GM23338 (cell line): ENCODE results near the gene UBE2A. TPM values are rescaled to one million over a fixed set of nuclear protein-coding genes. Genes with fewer than 3 reads are reported as not detected.
A peak's percentile ranks its signal among the peaks of the same experiment; 100 is the strongest.

Experiments
- ATAC-seq: fragments of 200-7000 bp; cut with Tn5 transposase; 3 replicates; pipeline ENCODE4 v1.9.1; 2020
- DNase-seq: peaks from one replicate; pipeline ENCODE4 v3.0.0-alpha.2; 2015; ENCODE audit warnings: low spot score
- H2AFZ ChIP-seq: fragments of 200-600 bp; sonication (generic); 2 replicates; pipeline ENCODE4 v1.8.0; 2016; ENCODE audit warnings: antibody characterized with exemption, mild to moderate bottlenecking, moderate library complexity
- H3F3A ChIP-seq: fragments of 200-600 bp; sonication (generic); replicated peaks from 2 replicates; pipeline ENCODE4 v1.8.0; 2017; ENCODE audit warnings: antibody characterized with exemption, mixed run types, low read depth
- H3K27ac ChIP-seq: fragments of 200-600 bp; sonication (generic); 2 replicates; pipeline ENCODE4 v1.6.1; 2016; ENCODE audit warnings: low read depth
- H3K27me3 ChIP-seq: fragments of 200-600 bp; sonication (generic); 2 replicates; pipeline ENCODE4 v1.8.0; 2016; ENCODE audit warnings: mild to moderate bottlenecking, mixed run types, moderate library complexity; ENCODE audit not compliant: insufficient read depth
- H3K36me3 ChIP-seq: fragments of 200-600 bp; sonication (generic); 2 replicates; pipeline ENCODE4 v1.8.0; 2016; ENCODE audit warnings: mild to moderate bottlenecking; ENCODE audit not compliant: insufficient read depth
- H3K4me1 ChIP-seq: fragments of 200-600 bp; sonication (generic); 2 replicates; pipeline ENCODE4 v1.8.0; 2016; ENCODE audit warnings: mild to moderate bottlenecking, moderate library complexity; ENCODE audit not compliant: insufficient read depth
- H3K4me2 ChIP-seq: fragments of 200-600 bp; sonication (generic); 2 replicates; pipeline ENCODE4 v1.7.1; 2017; ENCODE audit warnings: mixed run types
- H3K4me3 ChIP-seq: fragments of 200-600 bp; sonication (generic); 2 replicates; pipeline ENCODE4 v1.6.1; 2016; ENCODE audit warnings: mixed run types
- H3K79me2 ChIP-seq: fragments of 200-600 bp; sonication (generic); replicated peaks from 2 replicates; pipeline ENCODE4 v1.8.0; 2017; ENCODE audit warnings: mild to moderate bottlenecking; ENCODE audit not compliant: insufficient read depth
- H3K9me2 ChIP-seq: fragments of 200-600 bp; sonication (generic); 2 replicates; pipeline ENCODE4 v1.8.0; 2017; ENCODE audit not compliant: insufficient read depth
- H4K20me1 ChIP-seq: fragments of 200-600 bp; sonication (generic); replicated peaks from 2 replicates; pipeline ENCODE4 v1.8.0; 2017; ENCODE audit warnings: mild to moderate bottlenecking; ENCODE audit not compliant: insufficient read depth
- H3K27ac Mint-ChIP-seq: 2 replicates; pipeline ENCODE4 v1.8.0; 2020; ENCODE audit warnings: inconsistent platforms, mild to moderate bottlenecking, moderate library complexity, mixed read lengths
- H3K27me3 Mint-ChIP-seq: 3 replicates; pipeline ENCODE4 v1.8.0; 2022; ENCODE audit warnings: low read depth, mild to moderate bottlenecking, moderate library complexity, mixed read lengths, inconsistent platforms; ENCODE audit not compliant: insufficient read depth, poor library complexity
- H3K36me3 Mint-ChIP-seq: 3 replicates; pipeline ENCODE4 v1.8.0; 2021; ENCODE audit warnings: low read depth, mild to moderate bottlenecking, inconsistent platforms, moderate library complexity, mixed read lengths
- H3K4me1 Mint-ChIP-seq: 3 replicates; pipeline ENCODE4 v1.8.0; 2020; ENCODE audit warnings: mild to moderate bottlenecking, inconsistent platforms, mixed read lengths
- H3K4me3 Mint-ChIP-seq: 3 replicates; pipeline ENCODE4 v1.8.0; 2021; ENCODE audit warnings: moderate library complexity, mild to moderate bottlenecking, inconsistent platforms, mixed read lengths
- H3K9me3 Mint-ChIP-seq: 3 replicates; pipeline ENCODE4 v1.8.0; 2020; ENCODE audit warnings: moderate library complexity, mild to moderate bottlenecking, inconsistent platforms, mixed read lengths
- REST ChIP-seq: IDR thresholded peaks from one replicate; pipeline ENCODE4 v1.6.1; 2018; ENCODE audit warnings: antibody characterized with exemption; ENCODE audit not compliant: unreplicated experiment
- ZNF462 ChIP-seq: fragments of 250-450 bp; sonication (Bioruptor Pico); IDR thresholded peaks from 2 replicates; pipeline ENCODE4 v1.5.0; 2020; ENCODE audit warnings: mild to moderate bottlenecking, moderate library complexity
- polyA plus RNA-seq: library from polyadenylated mRNA; unstranded; fragments of >200 nt; fragmentation: Nextera tagmentation; extraction: Ambion mirVana; gene quantifications from 2 replicates; pipeline ENCODE4 v1.2.1, GENCODE V29; 2016
- total RNA-seq: library from RNA; depleted of rRNA; stranded (reverse); fragments of >200 nt; shearing (Covaris generic); gene quantifications from 2 replicates; pipeline ENCODE4 v1.2.3, GENCODE V29; 2014

UBE2A gene
- total and polyA plus RNA-seq, 2 experiments from 2014 or later: 38.6 to 75.9 TPM

- TF ChIP-seq ZNF462 (CRISPR knock-in tag): no peak
Observed at GRCh38 chrX:119617517-119618164, 43.3 kb downstream of the UBE2A start (continued).

- ATAC-seq: no peak
- Histone ChIP-seq H3K79me2 (no peaks in the 10 kb centered on the region), H3K36me3 (no peaks in the 10 kb centered on the region), H3K4me2 (peak overlapping the region; percentile 63), H3F3A (no peaks in the 10 kb centered on the region), H3K9me2 (no peaks in the 10 kb centered on the region), H3K4me1 (peaks cover 27% of the 10 kb centered on the region), H3K27ac (no peak overlapping the region), H3K27me3 (no peaks in the 10 kb centered on the region), H3K4me3 (no peak overlapping the region), H4K20me1 (no peaks in the 10 kb centered on the region), H2AFZ (no peak overlapping the region)
- Mint-ChIP-seq H3K9me3 (no peaks in the 10 kb centered on the region), H3K27ac (no peak overlapping the region), H3K4me3 (no peak overlapping the region), H3K36me3 (no peaks in the 10 kb centered on the region), H3K27me3 (peaks cover 3% of the 10 kb centered on the region), H3K4me1 (peaks cover 40% of the 10 kb centered on the region)
- DNase-seq: no peak
- TF ChIP-seq REST: no peak
Observed at GRCh38 chrX:119618439-119618838, 44.1 kb downstream of the UBE2A start.
